HCT116 (cell line): ENCODE data around the gene TRERF1. TPM values are rescaled to one million over a fixed set of nuclear protein-coding genes. Genes with fewer than 3 reads are reported as not detected.

Experiments used
- ATAC-seq: fragments of 200-7000 bp; cut with Tn5 transposase; 2 replicates; pipeline ENCODE4 v1.9.1; 2020; ENCODE audit warnings: mild to moderate bottlenecking, moderate library complexity
- BruUV-seq: library from RNA; stranded (reverse); fragments of 400-500 nt; replicated peaks from 2 replicates; lab custom pipeline; 2021; lab: Mats Ljungman, UMichigan
- CTCF ChIA-PET: fragments of 300-600 bp; sonication (Branson Sonifier 250); formaldehyde crosslinking; loops from one replicate; lab custom pipeline; 2021; ENCODE audit warnings: antibody characterized with exemption; lab: Charles Lee
- POLR2A ChIA-PET: fragments of 300-600, 350-600 bp; sonication (Branson Sonifier 250); formaldehyde crosslinking; loops from one replicate; lab custom pipeline; 2021; ENCODE audit warnings: antibody characterized with exemption; lab: Charles Lee
- RAD21 ChIA-PET, 2 experiments: fragments of 300-600 bp; sonication (Branson Sonifier 250); formaldehyde crosslinking; loops; one replicate each; lab custom pipeline; 2023; ENCODE audit warnings: low total read pairs in 2 of 2; ENCODE audit not compliant: uncharacterized antibody in 2 of 2, unreplicated experiment in 2 of 2, low non-redundant PET in 1 of 2; lab: Charles Lee
- DNase-seq: peaks from one replicate; pipeline ENCODE4 v3.0.0-alpha.2; 2010; ENCODE audit warnings: low read depth, low spot score
- H2AFZ ChIP-seq: fragments of 200-600 bp; shearing (Covaris generic), sonication (generic); 2 replicates; pipeline ENCODE4 v1.6.1; 2017; ENCODE audit warnings: low read depth, mixed run types, mixed read lengths, antibody characterized with exemption, low read length; ENCODE audit not compliant: poor library complexity, severe bottlenecking
- H3K27ac ChIP-seq: 2 replicates; pipeline ENCODE4 v1.5.1; 2012; ENCODE audit warnings: low read depth, low read length
- H3K27me3 ChIP-seq: fragments of 200-600 bp; sonication (generic); 2 replicates; pipeline ENCODE4 v1.6.1; 2016; ENCODE audit warnings: mixed run types, low read length, mixed read lengths; ENCODE audit not compliant: insufficient read depth
- H3K36me3 ChIP-seq, 2 experiments: fragments of 200-500 bp in 1 of 2; fragments of 200-600 bp in 1 of 2; sonication (Bioruptor generic) in 1 of 2; sonication (generic) in 1 of 2; 2 replicates each; pipeline versions ENCODE4 v1.5.1 to v1.6.1; 2014 to 2016; ENCODE audit warnings: low read length in 2 of 2, inconsistent platforms in 1 of 2, mixed read lengths in 1 of 2, mixed run types in 1 of 2; ENCODE audit not compliant: insufficient read depth in 2 of 2, control insufficient read depth in 1 of 2
- H3K4me1 ChIP-seq, 2 experiments: fragments of 200-600 bp in 1 of 2; sonication (generic) in 1 of 2; 2 replicates each; pipeline versions ENCODE4 v1.5.1 to v1.6.1; 2012 to 2017; ENCODE audit warnings: low read length in 2 of 2, inconsistent platforms in 1 of 2, mild to moderate bottlenecking in 1 of 2, mixed read lengths in 1 of 2, mixed run types in 1 of 2, moderate library complexity in 1 of 2; ENCODE audit not compliant: insufficient read depth in 2 of 2, control insufficient read depth in 1 of 2
- H3K4me2 ChIP-seq: fragments of 200-600 bp; sonication (generic); 2 replicates; pipeline ENCODE4 v1.6.1; 2017; ENCODE audit warnings: mixed run types, low read length, mixed read lengths
- H3K4me3 ChIP-seq, 2 experiments: fragments of 200-600 bp in 1 of 2; sonication (generic) in 1 of 2; replicated peaks in 1 of 2; 2 replicates each; pipeline ENCODE4 v1.5.1; 2011 to 2016; ENCODE audit warnings: low read length in 2 of 2, control low read depth in 1 of 2, low read depth in 1 of 2, mild to moderate bottlenecking in 1 of 2, mixed read lengths in 1 of 2, mixed run types in 1 of 2
- H3K79me2 ChIP-seq: fragments of 200-600 bp; sonication (generic); 2 replicates; pipeline ENCODE4 v1.6.1; 2017; ENCODE audit warnings: mild to moderate bottlenecking, mixed run types, low read length, moderate library complexity, mixed read lengths; ENCODE audit not compliant: insufficient read depth
- H3K9ac ChIP-seq: fragments of 200-600 bp; sonication (generic); 2 replicates; pipeline ENCODE4 v1.6.1; 2016; ENCODE audit warnings: low read length, mixed read lengths
- H3K9me2 ChIP-seq: fragments of 200-600 bp; sonication (generic), shearing (Covaris generic); 2 replicates; pipeline ENCODE4 v1.6.1; 2017; ENCODE audit warnings: mixed run types, mild to moderate bottlenecking, moderate library complexity; ENCODE audit not compliant: insufficient read depth
- H3K9me3 ChIP-seq, 2 experiments: fragments of 200-500 bp in 1 of 2; fragments of 200-600 bp in 1 of 2; sonication (Bioruptor generic) in 1 of 2; sonication (generic) in 1 of 2; 2 replicates each; pipeline ENCODE4 v1.6.1; 2014 to 2017; ENCODE audit warnings: low read length in 2 of 2, mixed read lengths in 2 of 2, inconsistent platforms in 1 of 2, low read depth in 1 of 2, mild to moderate bottlenecking in 1 of 2, mixed run types in 1 of 2, moderate library complexity in 1 of 2; ENCODE audit not compliant: control insufficient read depth in 1 of 2, insufficient read depth in 1 of 2
- H4K20me1 ChIP-seq: fragments of 200-600 bp; sonication (generic), shearing (Covaris generic); 2 replicates; pipeline ENCODE4 v1.6.1; 2017; ENCODE audit warnings: mixed run types, mild to moderate bottlenecking, moderate library complexity; ENCODE audit not compliant: insufficient read depth
- CBX3 ChIP-seq: IDR thresholded peaks from 2 replicates; pipeline ENCODE4 v1.6.1; 2012; ENCODE audit warnings: low read depth
- CEBPB ChIP-seq: IDR thresholded peaks from 2 replicates; pipeline ENCODE4 v1.6.1; 2012; ENCODE audit warnings: low read depth
- EGR1 ChIP-seq: IDR thresholded peaks from 2 replicates; pipeline ENCODE4 v1.6.1; 2012; ENCODE audit warnings: low read depth
- MAX ChIP-seq: IDR thresholded peaks from 2 replicates; pipeline ENCODE4 v1.6.1; 2012
- RAD21 ChIP-seq: IDR thresholded peaks from 2 replicates; pipeline ENCODE4 v1.6.1; 2012; ENCODE audit warnings: low read depth, mild to moderate bottlenecking
- SP1 ChIP-seq: IDR thresholded peaks from 2 replicates; pipeline ENCODE4 v1.6.1; 2012; ENCODE audit warnings: low read depth
- intact Hi-C: fragments of 100-400 bp; cut with micrococcal nuclease; formaldehyde crosslinking; loops from 2 replicates; pipeline ENCODE4 v1.10.0; 2022
- total RNA-seq: library from RNA; stranded (reverse); gene quantifications from one replicate; pipeline ENCODE4 v1.2.1, GENCODE V29; 2021; ENCODE audit not compliant: unreplicated experiment
- TF ChIP-seq, protein P1 (sequence below): IDR thresholded peaks from 2 replicates; pipeline ENCODE4 v1.6.1; 2012; ENCODE audit warnings: low read depth

The TRERF1 gene
- total RNA-seq, 1 experiment from 2014 or later: 12.4 TPM

DNA sequence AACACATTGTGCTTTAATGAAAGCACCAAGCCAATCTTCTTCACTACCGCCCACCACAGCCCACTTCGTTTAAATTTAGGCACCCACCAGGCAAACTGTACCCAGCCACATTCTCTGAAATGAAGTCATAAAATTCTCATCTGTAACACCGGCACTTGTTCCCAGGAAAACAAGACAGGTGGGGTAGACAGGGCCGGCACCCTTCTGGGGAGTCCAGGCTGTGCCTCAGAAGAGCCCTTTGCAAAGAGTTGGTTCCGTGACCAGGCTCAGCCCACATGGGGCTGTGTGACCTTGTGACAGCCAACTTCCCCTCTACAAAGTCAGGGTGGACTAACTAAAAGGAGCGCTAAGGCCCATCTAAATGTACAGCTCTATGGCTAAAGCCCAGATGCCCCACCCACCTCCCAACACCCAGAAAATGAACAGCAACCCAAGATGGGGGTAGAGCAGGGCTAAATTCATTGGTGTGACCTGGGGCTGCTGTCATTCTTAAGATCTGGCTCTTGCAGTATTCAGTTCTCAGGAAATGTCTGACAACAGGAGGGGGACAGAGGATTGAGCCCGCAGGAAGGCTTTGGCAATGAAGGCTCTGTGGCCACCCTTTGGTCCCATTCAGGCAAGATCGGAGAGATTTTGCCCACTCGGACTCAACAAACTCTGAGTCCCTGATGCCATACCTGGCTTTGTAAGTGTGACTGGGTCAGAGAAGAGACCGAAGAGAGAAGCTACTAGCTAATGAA is 56.7 kb downstream of the TRERF1 start (continued):
- TF ChIP-seq, protein P1, sequence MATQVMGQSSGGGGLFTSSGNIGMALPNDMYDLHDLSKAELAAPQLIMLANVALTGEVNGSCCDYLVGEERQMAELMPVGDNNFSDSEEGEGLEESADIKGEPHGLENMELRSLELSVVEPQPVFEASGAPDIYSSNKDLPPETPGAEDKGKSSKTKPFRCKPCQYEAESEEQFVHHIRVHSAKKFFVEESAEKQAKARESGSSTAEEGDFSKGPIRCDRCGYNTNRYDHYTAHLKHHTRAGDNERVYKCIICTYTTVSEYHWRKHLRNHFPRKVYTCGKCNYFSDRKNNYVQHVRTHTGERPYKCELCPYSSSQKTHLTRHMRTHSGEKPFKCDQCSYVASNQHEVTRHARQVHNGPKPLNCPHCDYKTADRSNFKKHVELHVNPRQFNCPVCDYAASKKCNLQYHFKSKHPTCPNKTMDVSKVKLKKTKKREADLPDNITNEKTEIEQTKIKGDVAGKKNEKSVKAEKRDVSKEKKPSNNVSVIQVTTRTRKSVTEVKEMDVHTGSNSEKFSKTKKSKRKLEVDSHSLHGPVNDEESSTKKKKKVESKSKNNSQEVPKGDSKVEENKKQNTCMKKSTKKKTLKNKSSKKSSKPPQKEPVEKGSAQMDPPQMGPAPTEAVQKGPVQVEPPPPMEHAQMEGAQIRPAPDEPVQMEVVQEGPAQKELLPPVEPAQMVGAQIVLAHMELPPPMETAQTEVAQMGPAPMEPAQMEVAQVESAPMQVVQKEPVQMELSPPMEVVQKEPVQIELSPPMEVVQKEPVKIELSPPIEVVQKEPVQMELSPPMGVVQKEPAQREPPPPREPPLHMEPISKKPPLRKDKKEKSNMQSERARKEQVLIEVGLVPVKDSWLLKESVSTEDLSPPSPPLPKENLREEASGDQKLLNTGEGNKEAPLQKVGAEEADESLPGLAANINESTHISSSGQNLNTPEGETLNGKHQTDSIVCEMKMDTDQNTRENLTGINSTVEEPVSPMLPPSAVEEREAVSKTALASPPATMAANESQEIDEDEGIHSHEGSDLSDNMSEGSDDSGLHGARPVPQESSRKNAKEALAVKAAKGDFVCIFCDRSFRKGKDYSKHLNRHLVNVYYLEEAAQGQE: no peak

DNA sequence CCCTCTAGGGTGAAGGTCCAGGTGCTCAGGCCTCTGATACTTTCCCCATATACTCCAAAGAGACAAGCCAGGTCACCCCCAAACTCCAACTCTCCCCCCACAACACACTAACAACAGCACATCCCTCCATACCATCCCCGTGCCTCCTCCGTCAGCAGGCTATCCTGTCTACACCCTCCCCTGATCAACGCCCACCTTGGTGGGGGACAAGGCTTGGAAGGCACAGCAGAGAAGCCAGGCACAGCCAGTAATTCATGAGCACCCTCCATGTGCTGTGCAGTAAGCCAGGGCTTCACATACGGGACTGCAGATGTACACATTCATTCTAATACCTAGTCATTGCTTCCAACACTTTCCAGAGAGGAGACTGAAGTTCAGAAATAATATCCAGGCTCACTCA is 57.6 kb downstream of the TRERF1 start:
- ATAC-seq: no peak
- no peak for TF ChIP-seq MAX
- TF ChIP-seq, protein P1: no peak
- no peak for TF ChIP-seq EGR1
- no peak for TF ChIP-seq SP1
- TF ChIP-seq CEBPB: no peak
- TF ChIP-seq RAD21: no peak
- TF ChIP-seq CBX3: no peak
- TF ChIP-seq, all 23 proteins: peak for 0
- no peak for DNase-seq
- Histone ChIP-seq H3K4me2 (no peak overlapping the region), H2AFZ (no peak overlapping the region), H3K9me2 (no peaks in the 10 kb centered on the region), H3K9me3 (no peaks in the 10 kb centered on the region), H3K27me3 (no peaks in the 10 kb centered on the region), H3K79me2 (no peaks in the 10 kb centered on the region; the same call in 1 of the 2 replicates), H3K4me1 (no peaks in the 10 kb centered on the region; a peak in 1 of 4 replicates), H3K36me3 (no peaks in the 10 kb centered on the region), H3K27ac (no peak overlapping the region), H3K4me3 (no peak overlapping the region), H3K9ac (no peak overlapping the region), H4K20me1 (no peaks in the 10 kb centered on the region)
- CTCF ChIA-PET: no interaction called here
- intact Hi-C loops: no loop called here
- RAD21 ChIA-PET: no interaction called here
- POLR2A ChIA-PET: no interaction called here
- no TSS peak for BruUV-seq
